Small intestine (tissue), 7 donors: ENCODE data around the gene HCCS. TPM values are rescaled to one million over a fixed set of nuclear protein-coding genes. Genes with fewer than 3 reads are reported as not detected.

Source experiments
- DNase-seq, 2 donors: peaks; one replicate each; pipeline versions ENCODE4 v3.0.0 to v3.0.0-alpha.2; 2013
- FAIRE-seq: peaks from 2 replicates; lab custom pipeline; 2012; peaks lifted over from hg19 to GRCh38; lab: Jason Lieb, UNC
- H3K27ac ChIP-seq, 3 donors: one replicate each; pipeline ENCODE4 v1.5.1; 2013; ENCODE audit warnings: low read length in 2 of 3, mild to moderate bottlenecking in 2 of 3, control low read depth in 1 of 3, inconsistent platforms in 1 of 3, low read depth in 1 of 3, moderate library complexity in 1 of 3
- H3K27me3 ChIP-seq, 3 donors: one replicate each; pipeline ENCODE4 v1.6.1; 2013; ENCODE audit warnings: low read length in 3 of 3, inconsistent platforms in 1 of 3; ENCODE audit not compliant: control insufficient read depth in 3 of 3, insufficient read depth in 3 of 3
- H3K36me3 ChIP-seq, 3 donors: one replicate each; pipeline ENCODE4 v1.6.1; 2013; ENCODE audit warnings: low read length in 3 of 3, inconsistent platforms in 1 of 3, low read depth in 1 of 3, mild to moderate bottlenecking in 1 of 3, moderate library complexity in 1 of 3; ENCODE audit not compliant: control insufficient read depth in 3 of 3, insufficient read depth in 2 of 3
- H3K4me1 ChIP-seq, 3 donors: one replicate each; pipeline ENCODE4 v1.6.1; 2013; ENCODE audit warnings: low read length in 2 of 3, inconsistent platforms in 1 of 3, low read depth in 1 of 3, mild to moderate bottlenecking in 1 of 3, moderate library complexity in 1 of 3; ENCODE audit not compliant: control insufficient read depth in 3 of 3, insufficient read depth in 2 of 3
- H3K4me3 ChIP-seq, 3 donors: one replicate each; pipeline ENCODE4 v1.5.1; 2013; ENCODE audit warnings: low read length in 3 of 3, control low read depth in 1 of 3, inconsistent platforms in 1 of 3, low read depth in 1 of 3, mild to moderate bottlenecking in 1 of 3, moderate library complexity in 1 of 3
- H3K9me3 ChIP-seq, 2 donors: one replicate each; pipeline ENCODE4 v1.6.1; 2013; ENCODE audit warnings: low read depth in 1 of 2, low read length in 1 of 2; ENCODE audit not compliant: control insufficient read depth in 2 of 2, insufficient read depth in 1 of 2
- WGBS, 3 donors: extraction: QIAGEN DNeasy Blood & Tissue Kit; methylation state at CpG; one replicate each; pipeline ENCODE4 v1.1.7; 2013; 5-methylcytosine and 5-hydroxymethylcytosine counted together
- polyA plus RNA-seq, 4 donors: library from polyadenylated mRNA; stranded (reverse) in 3 of 4; unstranded in 1 of 4; fragments of 200-250 nt in 3 of 4; fragments of 120-200 nt in 1 of 4; gene quantifications; one replicate each; pipeline versions ENCODE4 v1.2.1 to v1.2.3, GENCODE V29; 2013
- donor health status: healthy with polysubstance abuse.
- donor health status: control.
- donor health status: control.
- donor health status: Bipolar disorder and iron deficiency.
- donor health status: healthy.

HCCS gene
- polyA plus RNA-seq, 4 donors: 26.2 to 40.3 (median 30.0) TPM

DNA sequence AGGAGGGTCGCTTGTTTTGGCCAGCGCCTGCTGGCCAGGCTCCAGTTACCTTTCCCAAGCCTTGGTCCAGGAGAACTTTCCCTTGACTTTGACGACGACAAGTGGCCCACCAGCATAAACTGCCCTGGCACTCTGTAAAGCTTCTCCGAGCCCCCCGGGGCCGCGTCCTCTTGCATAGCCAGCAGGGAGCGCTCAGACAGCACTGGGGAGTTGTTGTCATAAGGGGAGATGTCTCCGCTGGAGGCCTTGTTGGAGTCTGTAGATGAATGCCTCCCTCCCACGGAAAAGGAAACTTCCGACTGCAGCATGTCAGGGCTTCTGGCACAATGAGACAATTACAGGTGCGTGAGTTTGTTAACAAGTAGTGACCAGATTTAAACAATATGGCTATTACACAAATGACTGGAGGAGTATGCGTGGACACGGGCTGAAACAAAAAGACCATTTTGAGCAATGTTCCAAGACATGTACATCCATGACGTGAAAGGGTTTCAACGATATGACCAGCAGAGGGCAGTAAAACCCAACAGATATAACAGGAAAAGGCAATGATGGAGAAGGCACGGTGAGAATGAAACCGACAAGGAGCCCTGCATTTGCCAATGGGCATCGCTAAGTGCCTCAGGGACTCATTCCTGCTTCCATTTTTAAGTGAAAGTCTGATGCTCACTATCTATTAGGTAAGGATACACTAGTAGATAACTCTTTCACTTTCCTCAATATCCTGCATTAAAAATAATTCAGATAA is 33.0 kb downstream of the HCCS start:
- Histone ChIP-seq H3K4me3 (no peak overlapping the region), H3K27me3 (no peaks in the 10 kb centered on the region), H3K36me3 (no peaks in the 10 kb centered on the region), H3K27ac (no peak overlapping the region), H3K9me3 (no peaks in the 10 kb centered on the region), H3K4me1 (no peaks in the 10 kb centered on the region)
- DNase-seq: peak; percentile 74 to 79
- WGBS, 3 donors: 23 to 34% (median 31%) methylated on average over 20 of the region's 20 CpGs
- no peak for FAIRE-seq

DNA sequence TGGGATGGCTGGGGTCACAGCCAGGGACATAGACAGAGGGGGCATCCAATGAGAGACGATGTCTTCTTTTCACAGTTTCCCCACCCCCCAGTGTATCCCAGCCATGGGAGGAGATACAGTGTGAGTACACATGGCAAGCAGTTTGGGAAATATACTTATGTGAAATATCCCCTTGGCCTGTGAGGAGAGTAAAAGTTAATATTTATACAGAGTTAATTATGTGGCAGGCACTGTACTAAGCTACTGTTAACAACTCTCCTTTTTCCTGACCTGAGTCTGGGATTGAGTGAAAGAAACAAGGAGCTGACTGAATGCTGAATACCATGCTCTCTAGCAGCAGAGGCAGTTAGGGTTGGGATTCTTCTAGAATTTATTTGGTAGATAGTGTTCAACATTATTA is 35.3 kb downstream of the HCCS start:
- 43 to 83% (median 61%) methylated on average over 1 of the region's 1 CpG for WGBS, 3 donors
- FAIRE-seq: no peak
- Histone ChIP-seq H3K27ac (no peak overlapping the region), H3K4me1 (no peaks in the 10 kb centered on the region), H3K27me3 (no peaks in the 10 kb centered on the region), H3K36me3 (no peaks in the 10 kb centered on the region), H3K4me3 (no peak overlapping the region), H3K9me3 (no peaks in the 10 kb centered on the region)
- no peak for DNase-seq

- no peaks in the 10 kb centered on the region for H3K4me1 ChIP-seq
- H3K4me3 ChIP-seq: no peak overlapping the region
- no peak for FAIRE-seq
- no peak for DNase-seq
- H3K9me3 ChIP-seq: no peaks in the 10 kb centered on the region
- H3K27ac ChIP-seq: no peak overlapping the region
- no peaks in the 10 kb centered on the region for H3K36me3 ChIP-seq
- H3K27me3 ChIP-seq: no peaks in the 10 kb centered on the region
- 81 to 97% (median 97%) methylated on average over 7 of the region's 7 CpGs for WGBS, 3 donors
Measured at GRCh38 chrX:11148401-11148800, 37.3 kb downstream of the HCCS start.

GRCh38 chrX:11151799-11152559 is 40.8 kb downstream of the HCCS start:
- Histone ChIP-seq H3K36me3 (no peaks in the 10 kb centered on the region), H3K27ac (no peak overlapping the region), H3K4me3 (no peak overlapping the region), H3K27me3 (no peaks in the 10 kb centered on the region), H3K9me3 (no peaks in the 10 kb centered on the region), H3K4me1 (no peaks in the 10 kb centered on the region)
- FAIRE-seq: no peak
- 48 to 66% (median 54%) methylated on average over 4 of the region's 4 CpGs for WGBS, 3 donors
- DNase-seq: no peak

DNA sequence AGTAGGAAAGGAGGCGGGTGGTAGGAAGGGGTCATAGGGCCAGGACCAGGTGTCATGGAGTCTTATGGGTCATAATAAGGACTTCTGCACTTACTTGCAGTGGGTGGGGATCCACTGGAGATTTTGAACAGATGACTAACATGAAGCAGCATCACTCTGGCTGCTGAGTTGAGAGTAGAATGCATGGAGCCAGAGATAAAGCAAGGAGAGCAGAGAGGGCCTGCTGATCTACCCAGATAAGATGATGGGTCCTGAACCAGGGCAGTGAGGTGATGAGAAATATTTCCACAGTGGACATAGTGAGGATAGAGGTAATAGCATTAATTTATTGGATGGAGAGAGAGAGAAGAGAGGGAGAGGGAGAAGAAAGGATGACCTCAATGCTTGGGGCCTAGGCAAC is 48.0 kb downstream of the HCCS start:
- no peaks in the 10 kb centered on the region for H3K36me3 ChIP-seq
- WGBS, 3 donors: 87 to 92% (median 88%) methylated on average over 1 of the region's 1 CpG
- H3K27ac ChIP-seq: no peak overlapping the region
- DNase-seq (no peak), FAIRE-seq (no peak)
- no peaks in the 10 kb centered on the region for H3K27me3 ChIP-seq
- no peaks in the 10 kb centered on the region for H3K4me1 ChIP-seq
- H3K9me3 ChIP-seq: no peaks in the 10 kb centered on the region
- H3K4me3 ChIP-seq: no peak overlapping the region

DNA sequence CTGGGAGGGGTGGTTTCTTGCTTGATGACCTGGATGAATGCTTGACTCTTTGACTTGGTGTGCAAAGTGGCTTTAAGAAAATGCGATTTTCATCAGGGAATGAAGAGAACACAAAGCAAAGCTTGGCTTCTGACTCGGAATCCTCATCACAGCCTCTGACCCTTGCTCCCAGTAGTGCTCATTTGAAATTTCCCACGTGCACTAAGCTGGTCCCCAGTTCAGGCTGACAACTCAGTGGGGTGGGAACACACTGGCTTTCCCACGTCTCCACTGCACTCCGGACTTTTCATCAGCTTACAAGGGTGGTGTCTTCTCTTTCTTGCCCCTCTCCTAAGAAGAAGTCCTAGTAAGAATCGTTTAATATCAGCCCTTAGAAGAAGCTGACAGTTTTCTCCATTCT is 53.3 kb downstream of the HCCS start:
- no peaks in the 10 kb centered on the region for H3K4me1 ChIP-seq
- no peak overlapping the region for H3K4me3 ChIP-seq
- DNase-seq (no peak), FAIRE-seq (no peak)
- no peaks in the 10 kb centered on the region for H3K36me3 ChIP-seq
- no peak overlapping the region for H3K27ac ChIP-seq
- no peaks in the 10 kb centered on the region for H3K27me3 ChIP-seq
- WGBS, 3 donors: 58 to 76% (median 69%) methylated on average over 6 of the region's 6 CpGs
- no peaks in the 10 kb centered on the region for H3K9me3 ChIP-seq

DNA sequence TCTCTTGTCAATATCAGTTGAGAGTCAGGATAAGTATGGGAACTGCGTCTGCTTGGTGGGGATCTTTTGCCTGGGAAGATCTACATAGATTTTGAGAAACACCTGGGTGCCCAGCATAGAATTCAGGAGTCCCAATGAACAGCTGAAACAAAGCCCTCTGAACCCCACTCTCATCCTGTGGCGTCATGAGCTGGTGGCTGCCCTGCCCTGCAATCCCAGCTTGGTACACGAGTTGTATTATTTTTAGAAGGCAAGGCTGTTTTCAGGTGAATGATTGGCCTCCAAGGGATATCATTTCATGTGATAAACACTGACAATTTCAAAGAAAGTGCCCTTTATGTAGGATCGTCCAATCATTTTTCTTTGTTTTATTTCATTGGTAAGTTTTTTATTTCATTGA is 60.8 kb downstream of the HCCS start:
- H3K4me1 ChIP-seq: no peaks in the 10 kb centered on the region
- DNase-seq (no peak), FAIRE-seq (no peak)
- H3K9me3 ChIP-seq: no peaks in the 10 kb centered on the region
- H3K27me3 ChIP-seq: no peaks in the 10 kb centered on the region
- WGBS, 3 donors: 48 to 82% (median 62%) methylated on average over 3 to 4 of the region's 4 CpGs
- H3K27ac ChIP-seq: no peak overlapping the region
- H3K4me3 ChIP-seq: no peak overlapping the region
- no peaks in the 10 kb centered on the region for H3K36me3 ChIP-seq

GRCh38 chrX:11172415-11172814 is 61.3 kb downstream of the HCCS start:
- no peaks in the 10 kb centered on the region for H3K4me1 ChIP-seq
- WGBS, 3 donors: 81 to 89% (median 82%) methylated on average over 4 of the region's 4 CpGs
- H3K27me3 ChIP-seq: no peaks in the 10 kb centered on the region
- H3K36me3 ChIP-seq: no peaks in the 10 kb centered on the region
- no peak overlapping the region for H3K27ac ChIP-seq
- H3K4me3 ChIP-seq: no peak overlapping the region
- no peak for DNase-seq
- H3K9me3 ChIP-seq: no peaks in the 10 kb centered on the region
- no peak for FAIRE-seq
